ENCODE measurements around the gene NAGA.
"Not testable (repeated sequence)": the region's sequence is repeated elsewhere in the genome, so short reads cannot be mapped to it uniquely, and the experiment has no call there.

The NAGA gene

DNA sequence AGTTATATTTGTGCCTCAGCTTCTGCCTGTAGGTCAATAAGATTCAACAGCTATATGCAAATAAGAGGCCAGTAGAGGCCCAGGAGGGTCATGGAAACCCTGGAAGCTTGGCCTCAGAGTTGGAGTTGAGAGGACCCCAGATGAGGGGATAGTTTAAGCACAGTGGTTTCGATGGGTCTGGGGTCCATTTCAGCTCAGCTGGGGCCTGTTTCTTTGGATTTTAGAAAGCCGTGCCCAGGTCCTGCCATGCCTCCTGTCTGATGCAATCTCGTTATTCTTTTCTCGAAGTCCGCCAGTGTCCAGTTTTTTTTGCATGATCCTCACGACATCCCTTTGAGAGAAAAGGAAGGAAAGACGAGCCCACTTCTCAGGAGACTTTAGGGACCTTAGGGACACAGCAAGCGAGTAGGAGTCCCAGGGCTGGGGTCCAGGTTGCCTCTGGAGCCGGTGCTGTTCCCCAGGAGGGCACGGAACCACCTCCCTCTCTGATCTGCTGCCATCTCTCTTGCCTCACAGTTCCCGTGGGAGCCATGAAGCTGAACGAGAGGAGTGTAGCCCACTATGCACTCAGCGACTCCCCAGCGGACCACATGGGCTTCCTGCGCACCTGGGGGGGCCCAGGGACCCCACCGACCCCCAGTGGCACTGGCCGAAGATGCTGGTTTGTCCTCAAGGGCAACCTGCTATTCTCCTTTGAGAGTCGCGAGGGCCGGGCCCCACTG, 6.3 kb upstream of the NAGA start:
- no peak for DNase-seq (ENCODE audit: low read depth in 1 of 2, low spot score in 1 of 2)

DNA sequence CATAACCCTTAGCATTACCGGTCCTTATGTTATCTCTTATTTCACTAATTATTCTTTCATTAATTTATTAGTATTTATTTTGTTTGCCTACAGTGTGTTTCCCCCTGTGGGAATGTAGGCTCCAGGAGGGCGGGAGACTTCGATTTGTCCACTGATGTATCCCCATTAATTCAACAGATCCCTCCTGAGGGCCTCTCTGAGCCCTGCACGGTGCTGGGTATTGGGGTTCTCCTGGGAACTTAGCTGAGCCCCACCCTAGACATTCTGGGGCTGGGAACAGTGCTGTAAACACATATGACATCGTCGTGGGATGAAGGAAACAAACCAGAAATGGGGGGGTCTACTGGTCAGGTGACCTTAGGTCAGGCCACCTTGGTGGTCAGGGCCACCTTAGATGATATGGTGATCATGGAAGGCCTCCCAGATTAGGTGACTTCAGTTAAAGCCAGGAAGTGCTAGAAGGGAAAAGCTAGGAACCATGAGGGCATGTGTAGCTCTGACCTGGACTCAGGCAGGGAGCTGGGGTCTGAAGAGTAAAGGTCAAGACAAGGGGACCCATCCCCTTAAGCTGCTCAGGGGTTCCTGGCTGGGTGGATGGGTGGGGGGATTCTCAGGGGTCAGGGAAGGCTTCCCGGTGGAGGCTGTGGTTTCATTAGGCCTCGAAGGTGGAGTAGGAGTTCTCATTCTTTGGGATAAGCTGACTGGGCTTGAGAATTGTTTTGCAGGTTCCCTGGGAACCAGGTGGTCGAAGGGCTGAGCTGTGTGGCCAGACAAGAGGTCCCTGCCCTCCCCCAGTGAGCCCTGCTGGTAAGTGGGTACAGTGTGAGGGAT, 4.4 kb upstream of the NAGA start:
- no peak for DNase-seq (ENCODE audit: low read depth in 1 of 2, low spot score in 1 of 2)

DNA sequence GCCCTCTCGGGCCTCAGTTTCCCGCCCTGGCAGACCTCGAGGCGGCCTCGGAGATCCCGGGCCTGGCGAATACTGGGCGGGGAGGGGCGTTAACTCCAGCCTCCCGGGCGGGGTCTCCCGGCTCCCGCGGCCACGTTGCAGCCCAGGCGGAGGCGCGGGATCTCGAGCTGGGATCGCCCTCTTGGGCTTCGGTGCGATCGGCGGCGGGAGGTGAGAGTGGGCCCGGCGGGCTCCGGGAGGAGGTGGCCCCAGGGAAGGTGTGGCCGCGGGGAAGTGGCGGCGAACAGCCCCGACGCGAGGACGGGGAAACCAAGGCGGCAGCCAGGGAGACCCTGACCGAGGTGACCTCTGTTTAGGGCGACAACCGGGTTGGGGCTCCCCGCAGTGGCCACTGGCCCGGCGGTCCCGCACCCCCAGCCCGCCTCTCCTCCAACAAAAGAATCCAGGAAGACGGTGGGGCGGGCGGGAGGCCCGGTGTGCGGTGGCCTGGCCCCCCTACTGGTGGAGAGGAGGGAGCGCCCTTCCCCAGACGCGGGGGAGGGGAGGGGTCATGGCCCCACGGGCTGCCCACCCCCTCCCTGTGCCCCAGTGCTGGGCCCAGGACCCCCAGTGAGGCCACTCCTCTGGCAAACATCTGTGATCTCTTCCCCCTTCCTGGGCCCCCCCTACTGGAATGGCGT, 3.7 kb upstream of the NAGA start, which contains the start of gene PHETA2:
PHETA2 (plus strand) TSS at position 117 of the 680 bp plus-strand sequence. CDS start 3,046 bp downstream, outside the sequence.
- peak; percentile 27 to 41 for DNase-seq (ENCODE audit: low read depth in 1 of 2, low spot score in 1 of 2)

DNA sequence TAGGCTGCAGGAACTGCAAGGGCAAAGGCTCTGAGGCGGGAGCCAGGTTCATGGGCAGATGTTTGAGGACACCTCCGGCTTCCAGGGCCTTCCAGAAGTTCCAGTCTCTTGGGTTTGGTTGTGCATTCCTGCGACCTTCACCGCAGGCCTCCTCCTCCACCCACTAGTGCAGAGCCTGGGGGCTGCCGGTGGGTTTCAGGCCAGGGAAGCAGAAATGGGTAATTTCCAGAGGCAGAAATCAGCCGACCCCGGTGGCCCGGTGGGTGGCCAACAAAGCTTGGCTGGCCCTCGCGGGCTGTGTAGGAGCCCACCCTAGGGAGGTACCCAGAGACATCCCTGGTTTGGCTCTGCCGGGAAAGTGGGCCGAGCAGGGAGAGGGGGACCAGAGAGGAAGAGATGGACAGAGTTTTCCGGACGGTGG, 3.0 kb upstream of the NAGA start:
- DNase-seq (ENCODE audit: low read depth in 1 of 2, low spot score in 1 of 2) = no peak

DNA sequence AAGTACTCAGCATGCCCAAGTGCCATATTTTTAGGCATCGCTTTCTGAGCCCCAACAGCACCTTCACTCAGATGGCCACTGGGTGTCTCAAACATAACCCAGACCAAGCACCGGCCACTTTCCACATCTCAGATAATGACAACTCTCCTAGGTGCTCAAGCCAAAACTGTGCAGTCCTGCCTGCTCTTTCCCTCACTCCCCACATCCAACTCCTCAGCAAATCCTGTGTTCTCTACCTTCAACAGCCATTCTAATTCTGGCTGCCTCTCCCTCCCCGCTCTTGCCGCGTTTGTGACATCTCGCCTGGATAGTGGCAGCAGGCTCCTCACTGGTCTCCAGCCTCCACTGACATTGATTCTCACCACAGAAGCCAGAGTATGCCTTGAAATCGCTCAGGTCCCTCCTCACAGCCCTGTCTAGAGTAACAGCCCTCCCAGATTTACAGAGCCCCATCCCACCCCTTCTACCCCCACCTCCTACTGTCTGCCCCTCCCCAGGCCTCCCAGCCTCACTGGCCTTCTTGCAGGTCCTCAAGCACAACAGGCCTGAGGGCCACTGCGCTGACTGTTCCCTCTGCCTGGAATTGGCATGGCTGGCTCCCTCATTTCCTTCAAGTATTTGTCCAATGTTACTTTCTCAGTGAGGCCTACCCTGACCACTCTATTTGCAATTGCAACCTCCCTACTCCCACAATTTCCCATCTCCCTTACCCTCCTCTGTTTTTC, 2.2 kb upstream of the NAGA start:
- no peak for DNase-seq (ENCODE audit: low read depth in 1 of 2, low spot score in 1 of 2)

DNA sequence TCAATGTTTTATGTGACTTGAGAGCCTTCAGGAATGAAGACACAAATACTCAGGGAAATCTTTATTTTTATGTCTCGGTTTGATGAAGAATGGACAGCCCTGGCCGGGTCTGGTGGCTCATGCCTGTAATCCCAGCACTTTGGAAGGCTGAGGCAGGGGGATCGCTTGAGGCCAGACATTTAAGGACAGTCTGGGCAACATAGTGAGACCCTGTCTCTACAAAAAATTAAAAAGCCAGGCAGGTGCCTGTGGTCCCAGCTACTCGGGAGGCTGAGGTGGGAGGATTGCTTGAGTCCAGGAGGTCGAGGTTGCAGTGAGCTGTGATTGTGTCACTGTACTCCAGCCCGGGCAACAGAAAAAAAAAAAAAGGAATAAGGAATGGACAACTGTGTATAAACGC, 896 bp upstream of the NAGA start:
- DNase-seq (ENCODE audit: low read depth in 1 of 2, low spot score in 1 of 2) = not testable (repeated sequence)

DNA sequence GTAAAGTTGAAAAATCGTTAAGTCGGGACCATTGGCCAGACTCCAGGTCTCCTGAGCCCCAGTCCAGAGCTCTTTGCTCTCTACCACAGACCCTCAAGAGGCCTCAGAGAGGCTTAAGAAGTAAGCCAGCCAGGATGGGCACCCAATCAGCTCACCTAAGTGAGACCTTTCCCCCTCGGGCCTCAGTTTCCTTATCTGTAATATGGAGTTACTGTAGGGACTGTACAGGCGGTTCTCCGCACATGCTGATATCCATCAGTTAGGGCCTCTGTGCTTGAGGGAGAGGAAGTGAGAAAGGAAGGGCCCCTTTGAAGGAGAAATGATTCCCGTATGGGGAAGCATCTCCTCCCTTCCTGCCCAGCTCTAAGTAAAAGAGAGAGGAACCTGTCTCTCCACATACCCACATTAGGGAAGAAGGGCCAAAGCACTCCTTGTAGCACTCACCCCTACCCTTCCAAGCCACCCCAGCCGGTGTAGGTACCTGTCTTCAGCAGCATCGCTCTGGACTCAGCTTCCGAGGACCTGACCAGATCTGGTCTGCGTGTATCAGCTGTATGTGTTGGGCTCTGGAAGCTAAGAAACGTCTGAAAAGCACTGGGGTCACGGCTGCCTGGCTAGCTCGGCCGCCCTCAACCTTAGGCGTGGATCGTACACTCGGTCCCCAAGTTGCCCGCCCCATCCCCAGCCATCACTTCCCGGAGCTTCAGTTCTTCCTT, 653 bp downstream of the NAGA start:
- no peak for DNase-seq (ENCODE audit: low read depth in 1 of 2, low spot score in 1 of 2)

DNA sequence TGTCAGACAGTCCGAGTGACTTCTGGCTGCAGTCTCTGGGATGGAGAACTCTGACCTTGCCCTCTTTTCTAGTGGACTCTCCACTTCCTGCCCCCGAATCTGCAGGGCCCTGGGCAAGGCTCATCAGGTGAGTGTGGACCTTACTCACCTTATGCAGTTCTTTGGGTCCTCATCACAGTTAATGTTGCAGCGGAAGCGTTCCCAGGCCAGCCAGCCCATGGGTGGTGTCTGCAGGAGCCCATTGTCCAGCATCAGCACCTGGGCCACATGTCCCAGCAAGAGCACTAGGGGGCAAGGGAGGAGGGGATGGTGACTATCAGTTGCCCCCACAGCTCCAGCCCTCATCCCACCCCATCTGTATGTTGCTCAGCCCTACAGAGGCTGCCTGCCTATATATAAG, 2.3 kb downstream of the NAGA start:
- DNase-seq (ENCODE audit: low read depth in 1 of 2, low spot score in 1 of 2) = no peak

DNA sequence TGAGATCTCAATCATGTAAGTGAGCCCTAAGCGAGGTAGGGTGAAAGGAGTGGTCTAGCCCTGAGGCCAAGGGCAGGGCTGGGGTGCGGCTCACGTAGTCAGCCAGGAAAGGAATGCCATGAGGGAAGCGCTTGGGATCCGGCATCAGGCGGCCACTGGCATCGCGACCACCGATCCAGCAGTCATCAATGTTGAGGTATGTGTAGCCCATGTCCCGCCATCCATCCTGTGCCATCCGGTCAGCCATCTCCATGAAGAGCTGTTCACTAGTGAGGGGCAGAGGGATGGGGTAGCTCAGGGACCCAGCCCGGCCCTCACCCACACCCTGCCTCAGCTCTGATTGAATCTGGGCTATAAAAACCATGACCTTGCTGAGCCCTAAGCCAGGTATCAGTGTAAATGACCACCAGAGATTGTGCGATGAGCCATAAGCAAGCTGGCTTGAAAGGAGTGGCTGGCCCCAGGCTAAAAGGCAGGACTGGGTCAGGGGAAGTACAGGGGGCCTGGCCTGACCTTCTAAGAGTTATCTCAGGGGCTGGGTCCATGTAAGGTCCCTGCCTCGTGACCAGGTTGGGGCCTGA, 2.9 kb downstream of the NAGA start:
- no peak for DNase-seq (ENCODE audit: low read depth in 1 of 2, low spot score in 1 of 2)

DNA sequence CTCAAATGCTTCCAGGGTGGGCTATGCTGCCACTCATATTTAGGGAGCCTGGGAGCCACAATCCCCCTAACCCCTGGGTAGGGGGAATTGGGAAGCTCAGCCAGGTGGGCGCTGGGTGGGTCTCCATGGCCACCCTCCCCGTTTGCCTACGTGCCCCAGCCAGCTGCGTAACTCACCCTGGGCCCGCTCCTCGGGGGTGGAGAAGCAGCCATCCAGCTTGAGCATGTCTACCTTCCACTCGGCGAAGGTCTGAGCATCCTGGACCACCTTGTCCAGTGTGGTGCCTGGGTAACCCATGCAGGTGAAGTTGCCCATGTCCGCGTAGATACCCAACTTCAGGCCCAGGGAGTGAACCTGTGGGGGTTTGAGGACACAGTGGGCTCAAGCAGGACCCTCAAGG, 3.7 kb downstream of the NAGA start:
- no peak for DNase-seq (ENCODE audit: low read depth in 1 of 2, low spot score in 1 of 2)

DNA sequence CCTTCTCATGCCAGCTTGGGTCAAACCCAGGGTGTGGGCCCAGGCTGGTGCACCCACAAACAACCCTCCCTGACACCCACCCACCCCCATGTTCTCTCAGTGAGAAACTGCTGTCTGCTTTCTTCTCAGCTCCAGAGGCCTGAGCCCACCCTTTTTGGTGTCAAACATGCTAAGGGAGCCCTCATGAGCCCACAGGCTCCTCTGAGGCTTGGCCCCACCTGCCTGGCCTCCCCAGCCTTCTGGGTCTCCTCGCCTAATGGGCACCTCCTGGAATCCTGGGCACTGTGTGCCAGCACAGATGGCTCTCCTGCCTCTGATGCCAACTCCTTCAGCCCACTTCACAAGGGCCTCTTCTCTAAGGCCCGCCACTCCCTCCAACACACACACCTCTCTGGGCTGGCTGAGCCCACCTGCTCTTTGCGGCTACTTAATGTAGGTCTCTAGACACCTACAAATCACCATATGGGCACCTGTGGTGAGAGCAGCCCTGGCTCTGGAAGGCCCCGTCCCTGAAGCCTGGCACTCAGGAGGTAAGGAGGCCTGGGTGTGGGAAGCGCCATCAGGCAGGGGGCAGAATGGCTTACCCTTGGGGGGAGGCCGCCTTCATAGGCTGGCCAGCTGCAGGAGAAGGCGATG, 4.4 kb downstream of the NAGA start:
- no peak for DNase-seq (ENCODE audit: low read depth in 1 of 2, low spot score in 1 of 2)

DNA sequence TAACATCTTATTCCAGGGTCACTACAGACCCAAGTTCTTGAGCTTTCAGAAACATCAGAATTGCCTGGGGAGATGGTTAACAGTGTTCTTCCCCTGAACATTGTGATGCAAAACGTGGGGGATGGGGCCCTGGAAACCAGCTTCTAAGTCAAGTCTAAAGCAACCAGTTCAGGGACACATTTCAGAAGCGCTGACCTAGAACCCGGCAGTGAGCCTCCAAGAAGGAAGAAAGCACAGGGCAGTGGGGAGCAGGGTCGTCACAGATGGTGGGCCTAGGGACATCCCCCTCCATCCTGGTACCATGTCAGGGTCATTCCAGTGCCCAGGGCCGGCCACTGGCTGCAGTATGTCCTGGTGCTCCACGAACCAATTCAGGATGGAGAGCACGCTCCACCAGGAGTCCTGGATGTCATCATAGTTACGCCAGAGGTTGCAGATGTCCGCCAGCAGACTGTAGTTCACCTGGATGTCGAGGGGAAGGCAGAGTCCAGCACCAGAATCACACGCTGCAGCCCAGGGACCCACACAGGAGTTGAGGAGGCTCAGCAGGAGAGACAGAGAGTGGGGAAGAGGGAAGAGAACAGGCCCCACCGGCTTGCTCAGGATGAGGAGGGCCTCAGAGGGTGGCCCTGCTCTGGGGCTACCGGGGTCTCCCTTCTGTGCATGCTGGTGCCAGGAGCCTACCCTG, 5.0 kb downstream of the NAGA start:
- DNase-seq (ENCODE audit: low read depth in 1 of 2, low spot score in 1 of 2) = no peak

DNA sequence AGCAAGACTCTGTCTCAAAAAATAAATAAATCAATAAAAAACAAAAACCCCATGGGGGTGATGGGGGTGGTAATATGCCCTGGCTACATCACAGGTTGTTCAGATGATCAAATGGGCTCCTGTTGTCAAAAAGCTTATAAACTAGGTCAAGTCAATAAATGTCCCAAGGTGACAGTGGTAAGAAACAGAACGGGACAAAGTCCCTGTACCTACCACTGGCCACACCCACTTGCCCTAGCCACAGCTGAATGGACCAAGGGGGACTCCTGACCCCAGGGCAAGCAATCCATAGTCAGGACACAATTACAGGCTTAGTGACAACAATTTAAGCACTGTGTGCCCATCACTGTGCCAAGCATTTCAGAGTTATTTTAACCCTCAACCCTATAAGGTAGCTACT, 6.0 kb downstream of the NAGA start:
- DNase-seq (ENCODE audit: low read depth in 1 of 2, low spot score in 1 of 2) = no peak

DNA sequence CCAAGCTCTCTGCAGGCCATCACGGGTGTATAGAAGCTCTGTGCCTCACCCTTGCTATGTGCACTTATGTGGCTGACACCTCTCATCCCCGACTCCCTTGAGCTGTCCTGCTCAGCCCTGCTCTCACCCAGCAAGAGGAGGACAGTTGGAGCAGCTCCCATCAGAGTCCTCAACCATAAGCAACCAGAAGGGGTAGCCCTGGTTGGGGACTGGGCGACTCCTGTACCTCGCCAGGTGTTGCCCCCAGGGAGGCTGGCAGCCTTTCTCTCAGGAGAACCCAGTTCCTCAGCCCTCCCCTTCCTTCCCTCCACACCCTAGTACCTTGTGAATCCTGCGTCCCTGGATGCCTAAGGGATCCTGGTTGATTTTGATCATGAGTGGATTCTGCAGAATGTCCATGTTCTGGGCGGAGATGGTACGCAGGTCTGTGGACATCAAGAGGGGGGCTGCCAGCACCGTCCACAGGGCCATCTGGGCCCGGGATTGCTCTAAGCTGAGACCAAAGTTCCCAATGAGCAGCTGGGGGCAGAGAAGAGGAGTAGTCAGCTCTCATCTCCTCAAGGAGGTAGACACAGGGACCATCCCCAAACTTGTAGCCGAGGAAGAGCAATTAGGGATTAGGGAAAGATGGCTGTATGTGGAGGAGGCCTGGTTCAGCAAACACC, 8.0 kb downstream of the NAGA start:
- DNase-seq (ENCODE audit: low read depth in 1 of 2, low spot score in 1 of 2) = no peak

DNA sequence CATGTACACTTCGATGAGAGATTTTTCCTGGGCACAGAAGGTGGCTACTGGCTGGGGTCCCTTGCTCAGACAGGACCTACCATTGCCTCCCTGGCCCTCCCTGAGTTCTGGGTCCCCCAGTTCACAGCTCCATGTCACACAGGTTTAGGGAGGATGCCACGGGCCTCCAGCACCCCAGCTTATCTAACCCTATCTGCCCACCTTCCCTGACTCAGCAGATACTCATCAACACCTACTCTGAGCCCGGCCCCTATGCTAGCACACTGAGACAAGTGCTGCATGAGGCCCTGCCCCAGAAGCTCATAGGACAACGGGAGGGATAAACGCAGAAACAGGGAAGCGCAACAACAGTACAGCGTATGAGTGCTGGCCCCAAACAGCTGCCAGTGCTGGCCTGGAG, 9.6 kb downstream of the NAGA start:
- no peak for DNase-seq (ENCODE audit: low read depth in 1 of 2, low spot score in 1 of 2)

DNA sequence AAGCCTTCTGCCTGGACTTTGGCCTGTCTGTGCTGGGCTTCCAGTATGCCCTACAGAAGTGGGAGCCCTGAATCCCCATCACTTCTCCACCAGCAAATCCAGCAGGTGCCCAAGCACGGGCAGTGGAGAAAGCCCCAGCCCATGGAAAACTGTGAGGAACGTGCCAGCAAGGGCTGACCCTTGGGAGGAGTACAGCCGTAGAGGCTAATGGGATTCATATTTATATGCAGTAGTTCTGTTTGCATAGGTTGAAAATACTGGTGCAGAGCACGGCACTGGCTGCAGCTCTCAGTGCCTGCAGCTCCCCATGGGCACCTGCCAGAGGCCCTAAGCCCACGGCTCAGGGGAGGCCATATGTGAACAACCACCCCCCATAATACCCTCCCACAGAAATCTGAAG, 10.1 kb downstream of the NAGA start:
- no peak for DNase-seq (ENCODE audit: low read depth in 1 of 2, low spot score in 1 of 2)

DNA sequence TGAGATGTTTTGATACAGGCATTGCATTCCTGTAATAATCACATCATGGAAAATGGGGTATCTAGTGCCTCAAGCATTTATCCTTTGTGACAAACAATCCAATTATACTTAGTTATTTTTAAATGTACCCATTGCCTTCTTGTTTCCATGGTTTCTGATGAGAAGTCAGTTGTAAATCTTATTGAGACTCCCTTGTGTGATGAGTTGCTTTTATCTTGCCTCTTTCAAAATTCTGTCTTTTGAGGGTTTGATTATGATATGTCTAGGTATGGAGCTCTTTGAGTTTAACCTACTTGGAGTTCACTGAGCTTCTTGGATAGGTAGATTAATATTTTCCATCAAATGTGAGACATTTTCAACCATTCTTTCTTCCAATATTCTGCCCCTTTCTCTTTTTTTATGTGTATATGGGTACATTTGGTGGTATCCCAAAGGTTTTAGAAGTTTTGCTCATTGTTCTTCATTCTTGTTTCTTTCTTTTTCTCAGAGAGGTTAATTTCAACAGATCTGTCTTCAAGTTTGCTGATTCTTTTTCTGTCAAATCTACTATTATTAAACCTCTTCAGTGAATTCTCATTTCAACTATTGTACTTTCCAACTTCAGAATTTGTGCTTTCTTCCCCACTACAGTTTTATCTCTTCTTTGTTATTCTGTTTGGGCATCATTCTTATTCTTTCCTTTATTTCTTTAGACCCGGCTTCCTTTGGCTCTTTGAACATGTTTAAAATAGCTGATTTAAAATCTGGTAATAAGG, 13.7 kb downstream of the NAGA start:
- DNase-seq (ENCODE audit: low read depth in 1 of 2, low spot score in 1 of 2) = no peak

DNA sequence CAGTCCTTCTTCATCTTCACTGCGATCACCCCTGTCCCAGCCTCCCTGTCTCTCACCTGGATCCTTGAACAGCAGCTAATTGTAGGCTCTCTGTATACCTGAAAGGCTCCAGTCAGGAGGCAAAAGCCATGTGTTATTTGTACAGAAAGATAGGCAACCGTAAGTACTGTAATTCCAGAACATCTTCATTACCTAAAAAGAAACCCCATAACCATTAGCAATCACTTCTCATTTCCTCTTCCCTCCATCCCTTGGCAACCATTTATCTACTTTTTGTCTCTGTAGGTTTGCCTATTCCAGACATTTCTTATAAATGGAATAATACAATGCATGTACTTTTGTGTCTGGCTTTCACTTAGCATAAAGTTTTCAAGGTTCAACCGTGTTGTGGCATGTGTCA, 17.8 kb downstream of the NAGA start:
- DNase-seq (ENCODE audit: low read depth in 1 of 2, low spot score in 1 of 2) = no peak

Measured in activated T-helper 1 cell treated with anti-CD3 and anti-CD28 coated beads, Interleukin-2, amount 50 U/mL, for 16 hours (primary cell).